Measurements from ENCODE around the gene ABTB1. TPM values are rescaled to one million over a fixed set of nuclear protein-coding genes. Genes with fewer than 3 reads are reported as not detected.

The ABTB1 gene
- total RNA-seq, 1 donor from 2014 or later: 56.6 TPM

- TF ChIP-seq CTCF (IDR thresholded peaks at IDR 0.05): no peak
- Histone ChIP-seq H3K36me3 (peaks cover 37% of the 10 kb centered on the region), H3K4me1 (peaks cover 21% of the 10 kb centered on the region), H3K4me3 (peak overlapping the region; percentile 98), H3K27me3 (ENCODE audit: low read depth) (no peaks in the 10 kb centered on the region), H3K27ac (peak overlapping the region; percentile 95), H3K9me3 (no peaks in the 10 kb centered on the region)
- DNase-seq (no peak), ATAC-seq (no peak)
- intact Hi-C loops (cut with DNase I): no loop called here
Measured at GRCh38 chr3:127674101-127674721, 1.5 kb downstream of the ABTB1 start.

GRCh38 chr3:127674790-127675189 lies 2.0 kb downstream of the ABTB1 start:
- DNase-seq (no peak), ATAC-seq (no peak)
- intact Hi-C loops (cut with DNase I): no loop called here
- Histone ChIP-seq H3K9me3 (no peaks in the 10 kb centered on the region), H3K36me3 (peaks cover 42% of the 10 kb centered on the region), H3K4me1 (peaks cover 21% of the 10 kb centered on the region), H3K27me3 (ENCODE audit: low read depth) (no peaks in the 10 kb centered on the region), H3K27ac (no peak overlapping the region), H3K4me3 (no peak overlapping the region)
- TF ChIP-seq CTCF (IDR thresholded peaks at IDR 0.05): no peak

GRCh38 chr3:127675651-127676391 lies 3.1 kb downstream of the ABTB1 start:
- DNase-seq (no peak), ATAC-seq (no peak)
- no peak for TF ChIP-seq CTCF (IDR thresholded peaks at IDR 0.05)
- peaks cover 21% of the 10 kb centered on the region for H3K4me1 ChIP-seq
- H3K27ac ChIP-seq: no peak overlapping the region
- H3K4me3 ChIP-seq: no peak overlapping the region
- H3K9me3 ChIP-seq: no peaks in the 10 kb centered on the region
- intact Hi-C loops (cut with DNase I): no loop called here
- peaks cover 50% of the 10 kb centered on the region for H3K36me3 ChIP-seq
- no peaks in the 10 kb centered on the region for H3K27me3 ChIP-seq (ENCODE audit: low read depth)

GRCh38 chr3:127676456-127676855 lies 3.7 kb downstream of the ABTB1 start:
- Histone ChIP-seq H3K4me3 (no peak overlapping the region), H3K27ac (no peak overlapping the region), H3K27me3 (ENCODE audit: low read depth) (no peaks in the 10 kb centered on the region), H3K9me3 (no peaks in the 10 kb centered on the region), H3K36me3 (peaks cover 50% of the 10 kb centered on the region), H3K4me1 (peaks cover 19% of the 10 kb centered on the region)
- intact Hi-C loops (cut with DNase I): no loop called here
- no peak for TF ChIP-seq CTCF (IDR thresholded peaks at IDR 0.05)
- ATAC-seq: no peak
- no peak for DNase-seq

GRCh38 chr3:127676921-127677351 lies 4.2 kb downstream of the ABTB1 start:
- TF ChIP-seq CTCF (IDR thresholded peaks at IDR 0.05): no peak
- Histone ChIP-seq H3K36me3 (peaks cover 50% of the 10 kb centered on the region), H3K4me3 (no peak overlapping the region), H3K27me3 (ENCODE audit: low read depth) (no peaks in the 10 kb centered on the region), H3K27ac (no peak overlapping the region), H3K4me1 (peaks cover 15% of the 10 kb centered on the region), H3K9me3 (no peaks in the 10 kb centered on the region)
- no peak for ATAC-seq
- intact Hi-C loops (cut with DNase I): no loop called here
- no peak for DNase-seq
